ACHN (cell line): ENCODE measurements around the gene KRT77.
"Not testable (repeated sequence)": the region's sequence is repeated elsewhere in the genome, so short reads cannot be mapped to it uniquely, and the experiment has no call there.

Experiments
- DNase-seq: peaks from one replicate; pipeline ENCODE4 v3.0.0-alpha.2; 2015
- in situ Hi-C: cut with HindIII; loops from 2 replicates; pipeline ENCODE4 v1.10.0; 2017; ENCODE audit warnings: low sequenced_read_pairs, low pct_ligation_motif_present, low pct_unique_long_range_greater_than_20kb

KRT77 gene

GRCh38 chr12:52727037-52727436 is 23.7 kb upstream of the KRT77 start:
- in situ Hi-C loops: no loop called here
- no peak for DNase-seq

DNA sequence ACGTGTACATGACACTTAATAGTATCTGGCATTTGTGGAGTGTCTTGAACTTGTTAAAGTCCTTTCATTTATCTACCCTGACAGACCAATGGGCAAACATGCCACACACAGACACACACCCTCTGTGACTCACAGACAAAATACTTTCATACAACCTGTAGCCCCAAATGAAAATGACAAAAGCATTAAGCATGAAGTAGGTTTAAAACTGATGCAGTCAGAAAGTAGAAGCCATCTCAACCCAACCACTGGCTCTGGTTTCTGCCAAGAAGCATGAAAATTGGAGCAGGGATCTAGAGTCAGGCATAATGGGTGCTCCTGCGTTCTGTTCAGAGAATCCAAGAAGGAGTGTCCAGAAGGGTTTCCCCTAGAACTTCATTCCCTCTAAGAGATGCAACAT is 23.1 kb upstream of the KRT77 start:
- in situ Hi-C loops: no loop called here
- DNase-seq: no peak

DNA sequence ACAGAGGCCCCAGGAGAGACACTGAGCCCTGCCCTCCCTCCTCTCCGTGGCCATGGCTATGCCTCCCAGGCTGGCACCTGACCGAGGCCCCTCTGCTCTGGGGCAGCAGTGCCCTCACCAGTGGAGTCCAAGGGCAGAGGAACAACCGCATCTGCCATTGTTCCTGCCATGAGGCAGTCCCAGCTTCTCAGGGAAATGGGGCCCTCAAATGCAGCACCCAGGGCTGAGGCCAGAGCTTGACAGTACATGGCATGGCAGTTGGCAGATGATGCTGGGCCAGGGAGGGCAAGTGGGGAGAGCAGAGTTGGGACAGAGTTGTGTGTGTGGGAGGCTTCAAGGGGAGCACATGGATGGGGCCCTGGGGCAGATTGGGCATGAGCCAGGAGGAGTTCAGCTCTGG is 21.1 kb upstream of the KRT77 start:
- no peak for DNase-seq
- in situ Hi-C loops: no loop called here

DNA sequence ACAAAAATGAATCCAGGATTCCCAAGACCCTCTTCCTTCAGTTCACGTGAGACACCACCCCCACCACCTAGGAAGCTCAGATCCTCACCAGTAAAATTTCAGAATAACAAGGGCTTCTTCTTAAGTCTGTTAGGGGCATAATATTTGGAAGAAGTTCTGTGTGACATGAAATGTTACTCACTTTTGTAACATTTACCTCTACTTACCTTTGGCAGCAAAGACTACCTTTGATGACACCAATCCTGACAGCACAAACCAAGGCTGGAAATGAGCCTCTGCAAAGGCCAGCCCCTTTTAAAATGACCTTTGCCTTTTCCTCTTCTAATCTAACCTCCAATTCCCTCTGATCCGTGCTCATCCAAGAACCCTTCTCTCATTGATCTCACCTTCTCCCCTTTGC is 19.4 kb upstream of the KRT77 start:
- DNase-seq: no peak
- in situ Hi-C loops: no loop called here

GRCh38 chr12:52721838-52722470 is 18.6 kb upstream of the KRT77 start:
- in situ Hi-C loops: no loop called here
- DNase-seq: no peak

GRCh38 chr12:52720365-52720886 is 17.1 kb upstream of the KRT77 start:
- DNase-seq: no peak
- in situ Hi-C loops: no loop called here

GRCh38 chr12:52716061-52716460 is 12.7 kb upstream of the KRT77 start:
- no peak for DNase-seq
- in situ Hi-C loops: no loop called here

DNA sequence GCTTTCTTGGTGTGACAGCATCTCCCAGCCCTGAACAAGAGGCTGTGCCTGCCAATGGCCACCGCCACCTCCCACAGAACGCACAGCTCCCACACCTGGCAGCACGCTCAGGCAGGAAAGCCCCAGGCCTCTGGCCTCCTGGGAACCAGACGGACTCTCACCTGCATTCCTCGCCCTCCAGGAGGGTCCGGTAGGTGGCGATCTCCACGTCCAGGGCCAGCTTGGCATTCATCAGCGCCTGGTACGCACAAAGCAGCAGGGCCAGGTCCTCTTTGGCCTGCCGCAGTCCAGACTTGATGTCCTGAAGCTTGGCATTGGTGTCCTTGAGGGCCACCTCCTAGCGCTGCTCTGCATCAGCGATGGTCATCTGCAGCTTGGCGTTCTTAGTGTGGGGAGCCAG is 12.1 kb upstream of the KRT77 start:
- in situ Hi-C loops: no loop called here
- DNase-seq: no peak

DNA sequence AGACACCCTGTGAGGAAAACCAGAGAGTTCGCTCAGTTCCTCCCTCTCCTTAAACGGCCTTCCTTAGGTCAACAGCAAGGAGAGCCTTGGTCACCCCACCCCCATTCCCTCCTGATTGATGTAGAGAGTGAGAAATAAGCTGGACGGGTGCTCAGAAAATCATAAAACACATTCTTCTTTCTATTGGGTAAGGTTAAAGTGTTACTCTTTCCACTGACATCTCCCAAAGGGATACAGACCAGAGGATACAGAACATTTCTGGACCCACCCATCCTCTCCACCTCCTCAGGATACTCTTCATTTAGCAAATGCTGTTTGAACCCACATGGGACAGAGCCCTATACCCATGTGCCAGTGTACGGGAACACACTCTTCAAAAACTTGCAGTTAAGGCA is 11.6 kb upstream of the KRT77 start:
- in situ Hi-C loops: no loop called here
- DNase-seq: no peak

DNA sequence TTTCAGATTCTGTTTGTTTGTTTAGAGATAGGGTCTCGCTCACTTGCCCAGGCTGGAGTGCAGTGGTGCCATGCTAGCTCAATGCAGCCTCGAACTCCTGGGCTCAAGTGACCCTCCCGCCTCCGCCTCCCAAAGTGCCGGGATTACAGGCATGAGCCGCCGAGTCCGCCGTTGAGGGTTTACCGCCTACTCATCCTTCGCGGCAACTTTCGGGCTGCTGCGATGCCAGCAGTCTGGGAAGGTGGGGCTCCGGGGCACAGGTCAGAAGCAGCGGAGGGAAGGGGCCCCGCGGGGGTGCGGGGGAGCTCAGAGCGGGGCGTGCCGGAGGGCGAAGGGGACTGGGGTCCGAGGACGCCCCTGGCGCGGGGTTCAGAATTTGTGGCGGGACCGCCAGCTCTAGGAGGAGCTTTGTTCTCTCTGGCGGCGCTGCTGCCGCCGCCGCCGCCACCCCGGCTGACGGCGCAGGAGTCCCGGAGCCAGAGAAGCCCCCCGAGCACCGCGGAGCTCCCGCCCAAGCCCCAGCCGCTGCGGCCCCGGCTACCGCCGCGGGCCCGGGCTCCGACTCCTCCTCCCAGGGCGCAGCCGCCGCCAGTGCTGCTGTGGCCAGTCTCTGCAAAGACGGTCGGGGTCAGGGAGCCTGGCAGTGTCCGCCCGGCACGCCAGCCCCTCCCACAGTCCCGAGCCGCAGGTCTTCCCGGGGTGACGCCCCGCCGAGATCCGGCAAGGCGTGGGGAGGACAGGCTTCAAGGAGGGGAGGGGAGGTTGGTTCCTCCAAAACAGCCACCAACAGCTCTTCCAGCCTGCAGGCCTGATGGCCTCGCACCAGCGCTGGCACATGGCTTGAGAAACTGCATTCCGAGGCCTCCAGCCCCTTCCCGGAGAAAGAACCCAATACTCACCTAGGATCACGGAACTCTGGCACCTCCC is 10.9 kb upstream of the KRT77 start:
- DNase-seq: no peak
- in situ Hi-C loops: no loop called here

- DNase-seq, in situ Hi-C loops: not testable (repeated sequence)
These were observed 8.8 kb upstream of the KRT77 start for GRCh38 chr12:52712122-52712521.

GRCh38 chr12:52710730-52711129 is 7.4 kb upstream of the KRT77 start:
- no peak for DNase-seq

GRCh38 chr12:52708010-52708409 is 4.7 kb upstream of the KRT77 start:
- in situ Hi-C loops: no loop called here

More at GRCh38 chr12:52710730-52711129, 7.4 kb upstream of the KRT77 start:
- in situ Hi-C loops: no loop called here

DNA sequence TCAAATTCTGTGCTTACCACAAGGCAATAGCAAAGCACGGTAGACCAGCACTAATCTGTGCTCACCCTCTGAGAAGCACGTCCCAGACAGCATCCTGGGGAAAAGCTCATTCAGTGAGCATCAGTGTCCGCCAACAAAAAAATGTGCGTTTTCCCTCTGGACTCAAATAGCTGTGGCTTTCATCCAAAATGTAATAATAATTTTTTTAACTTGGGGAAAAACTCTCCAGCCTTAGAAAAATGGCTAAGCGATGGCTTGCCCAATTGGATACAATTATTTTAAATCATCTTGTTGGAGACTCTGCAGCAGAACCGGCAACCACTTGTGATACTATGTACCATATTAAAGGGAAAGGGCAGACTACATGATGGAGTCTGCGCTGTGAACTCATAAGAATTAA is 1.1 kb upstream of the KRT77 start:
- in situ Hi-C loops: no loop called here
- DNase-seq: no peak

More at GRCh38 chr12:52708010-52708409, 4.7 kb upstream of the KRT77 start:
- DNase-seq: no peak

GRCh38 chr12:52703878-52704277 is 554 bp upstream of the KRT77 start:
- DNase-seq: no peak
- in situ Hi-C loops: no loop called here

- in situ Hi-C loops: no loop called here
- DNase-seq: no peak
These were observed 986 bp downstream of the KRT77 start for GRCh38 chr12:52702338-52702737.

DNA sequence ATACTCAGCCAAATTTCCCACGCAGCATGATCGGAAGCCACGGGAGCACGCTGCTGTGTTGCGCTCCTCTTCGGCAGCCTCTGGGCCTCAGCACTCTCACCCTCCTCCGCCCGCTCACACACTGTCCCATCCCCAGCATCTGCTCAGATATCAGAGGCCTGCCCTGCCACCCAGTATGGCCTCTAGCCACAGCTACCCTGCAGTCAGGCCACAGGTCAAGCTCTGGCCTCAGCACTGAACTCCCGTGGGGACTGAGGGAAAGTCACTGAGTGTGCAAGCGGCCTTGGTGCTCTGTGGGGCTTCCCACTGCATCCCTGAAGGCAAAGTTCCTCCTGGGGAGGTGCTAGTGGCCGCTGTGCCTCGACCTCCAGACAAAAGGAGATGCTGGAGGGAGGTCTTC is 2.0 kb downstream of the KRT77 start:
- no peak for DNase-seq
- in situ Hi-C loops: no loop called here

DNA sequence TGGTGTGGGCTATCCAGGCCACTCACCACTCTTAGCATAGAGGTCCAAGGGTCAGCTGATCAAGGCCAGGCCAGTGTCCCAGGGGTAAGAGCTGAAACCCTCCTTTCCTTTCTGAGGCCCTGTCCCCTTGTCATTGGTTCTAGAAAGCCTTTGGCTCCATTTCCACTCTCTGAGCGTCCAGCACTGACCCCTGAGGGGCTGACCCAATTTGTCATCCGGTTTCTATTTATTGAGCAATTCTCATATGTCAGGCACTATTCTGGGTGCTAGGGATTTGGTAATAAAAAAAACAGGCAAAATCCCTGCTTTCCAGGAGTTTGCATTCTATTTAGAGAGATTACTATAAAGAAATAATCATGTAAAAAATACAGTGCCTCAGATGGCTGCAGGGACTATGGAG is 3.4 kb downstream of the KRT77 start:
- no peak for DNase-seq
- in situ Hi-C loops: no loop called here

- no peak for DNase-seq
- in situ Hi-C loops: no loop called here
These were observed 4.0 kb downstream of the KRT77 start for GRCh38 chr12:52699373-52699772.
